Kidney epithelial cell (primary cell): ENCODE data around the gene C2CD4B. TPM values are rescaled to one million over a fixed set of nuclear protein-coding genes. Genes with fewer than 3 reads are reported as not detected.

ENCODE experiments used
- DNase-seq: peaks from one replicate; pipeline ENCODE4 v3.0.0-alpha.2; 2010; ENCODE audit warnings: low read depth
- H3K27me3 ChIP-seq: 2 replicates; pipeline ENCODE4 v1.6.0; 2011; ENCODE audit warnings: low read length; ENCODE audit not compliant: control insufficient read depth, insufficient read depth
- H3K36me3 ChIP-seq: 2 replicates; pipeline ENCODE4 v1.5.1; 2011; ENCODE audit warnings: low read length; ENCODE audit not compliant: control insufficient read depth, insufficient read depth
- H3K4me3 ChIP-seq: 2 replicates; pipeline ENCODE4 v1.5.1; 2011; ENCODE audit warnings: low read depth, mild to moderate bottlenecking, control low read depth, low read length
- total RNA-seq: library from RNA; depleted of rRNA; stranded (reverse); fragments of >200 nt; gene quantifications from 2 replicates; pipeline ENCODE4 v1.2.3, GENCODE V29; 2015
- TF ChIP-seq, protein P1 (sequence below): IDR thresholded peaks from 2 replicates; pipeline ENCODE4 v1.5.1; 2011; ENCODE audit warnings: mild to moderate bottlenecking, moderate library complexity, low read length, control low read depth, inconsistent platforms; ENCODE audit not compliant: insufficient read depth, poor library complexity, severe bottlenecking

Gene C2CD4B
- total RNA-seq, 1 donor from 2014 or later, result 0.13 TPM

- TF ChIP-seq, protein P1, sequence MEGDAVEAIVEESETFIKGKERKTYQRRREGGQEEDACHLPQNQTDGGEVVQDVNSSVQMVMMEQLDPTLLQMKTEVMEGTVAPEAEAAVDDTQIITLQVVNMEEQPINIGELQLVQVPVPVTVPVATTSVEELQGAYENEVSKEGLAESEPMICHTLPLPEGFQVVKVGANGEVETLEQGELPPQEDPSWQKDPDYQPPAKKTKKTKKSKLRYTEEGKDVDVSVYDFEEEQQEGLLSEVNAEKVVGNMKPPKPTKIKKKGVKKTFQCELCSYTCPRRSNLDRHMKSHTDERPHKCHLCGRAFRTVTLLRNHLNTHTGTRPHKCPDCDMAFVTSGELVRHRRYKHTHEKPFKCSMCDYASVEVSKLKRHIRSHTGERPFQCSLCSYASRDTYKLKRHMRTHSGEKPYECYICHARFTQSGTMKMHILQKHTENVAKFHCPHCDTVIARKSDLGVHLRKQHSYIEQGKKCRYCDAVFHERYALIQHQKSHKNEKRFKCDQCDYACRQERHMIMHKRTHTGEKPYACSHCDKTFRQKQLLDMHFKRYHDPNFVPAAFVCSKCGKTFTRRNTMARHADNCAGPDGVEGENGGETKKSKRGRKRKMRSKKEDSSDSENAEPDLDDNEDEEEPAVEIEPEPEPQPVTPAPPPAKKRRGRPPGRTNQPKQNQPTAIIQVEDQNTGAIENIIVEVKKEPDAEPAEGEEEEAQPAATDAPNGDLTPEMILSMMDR, result no peak
Observed at GRCh38 chr15:62133141-62133540, 31.9 kb downstream of the C2CD4B start.

DNA sequence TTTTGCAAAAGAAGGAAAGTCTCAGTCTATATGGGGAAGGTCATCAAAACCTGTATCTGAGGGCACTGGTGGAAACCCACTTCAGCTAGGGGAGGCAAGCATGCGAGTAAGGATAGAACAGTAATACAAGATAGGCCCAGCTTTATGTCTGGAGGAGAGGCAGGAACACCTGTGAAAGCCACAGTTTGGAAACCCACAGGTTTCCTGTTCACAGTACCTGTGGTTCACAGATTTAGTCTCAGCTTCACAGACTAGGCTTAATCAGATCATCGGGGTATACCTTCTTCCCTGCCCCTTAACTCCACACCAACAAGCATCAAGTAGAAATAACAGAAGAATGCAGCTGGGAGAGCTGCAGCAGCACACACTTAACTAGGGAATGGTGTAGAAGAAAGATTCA, 36.2 kb downstream of the C2CD4B start:
- no peaks in the 10 kb centered on the region for H3K36me3 ChIP-seq
- DNase-seq, result no peak

More at GRCh38 chr15:62133141-62133540, 31.9 kb downstream of the C2CD4B start:
- H3K4me3 ChIP-seq, result no peak overlapping the region
- no peaks in the 10 kb centered on the region for H3K27me3 ChIP-seq
- no peaks in the 10 kb centered on the region for H3K36me3 ChIP-seq
- DNase-seq, result no peak

DNA sequence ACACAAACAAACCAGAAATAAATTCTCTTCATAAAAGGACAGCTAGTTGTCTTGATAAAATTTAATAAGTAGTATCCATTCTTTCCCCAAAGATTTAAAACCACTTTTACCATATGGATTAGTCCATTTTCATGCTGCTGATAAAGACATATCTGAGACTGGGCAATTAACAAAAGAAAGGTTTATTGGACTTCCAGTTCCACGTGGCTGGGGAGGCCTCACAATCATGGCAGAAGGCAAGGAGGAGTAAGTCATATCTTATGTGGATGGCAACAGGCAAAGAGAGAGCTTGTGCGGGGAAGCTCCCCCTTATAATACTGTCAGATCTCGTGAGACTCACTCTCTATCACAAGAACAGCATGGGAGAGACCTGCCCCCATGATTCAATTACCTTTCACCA, 38.7 kb downstream of the C2CD4B start:
- TF ChIP-seq, protein P1, result no peak
- DNase-seq, result no peak
- Histone ChIP-seq H3K27me3 (no peaks in the 10 kb centered on the region), H3K4me3 (no peak overlapping the region), H3K36me3 (no peaks in the 10 kb centered on the region)

More for the DNA sequence above, 36.2 kb downstream of the C2CD4B start:
- no peaks in the 10 kb centered on the region for H3K27me3 ChIP-seq
- H3K4me3 ChIP-seq, result no peak overlapping the region
- TF ChIP-seq, protein P1, result no peak

- Histone ChIP-seq H3K36me3 (no peaks in the 10 kb centered on the region), H3K4me3 (no peak overlapping the region), H3K27me3 (no peaks in the 10 kb centered on the region)
- no peak for DNase-seq
- TF ChIP-seq, protein P1, result peak; percentile 55
Observed at GRCh38 chr15:62125773-62126172, 39.3 kb downstream of the C2CD4B start.

- Histone ChIP-seq H3K27me3 (no peaks in the 10 kb centered on the region), H3K36me3 (no peaks in the 10 kb centered on the region), H3K4me3 (no peak overlapping the region)
- TF ChIP-seq, protein P1, result no peak
- DNase-seq, result no peak
Observed at GRCh38 chr15:62124973-62125303, 40.1 kb downstream of the C2CD4B start.

GRCh38 chr15:62124176-62124972, 40.7 kb downstream of the C2CD4B start:
- Histone ChIP-seq H3K27me3 (no peaks in the 10 kb centered on the region), H3K4me3 (no peak overlapping the region), H3K36me3 (no peaks in the 10 kb centered on the region)
- DNase-seq, result no peak
- TF ChIP-seq, protein P1, result no peak
